GM23338 (cell line): ENCODE measurements around the gene CUBN.

Experiments used
- CREB1 ChIP-seq: fragments of 250-450 bp; sonication (Bioruptor Pico); IDR thresholded peaks from 2 replicates; pipeline ENCODE4 v1.5.0; 2020; ENCODE audit warnings: low read depth, mild to moderate bottlenecking, moderate library complexity
- EZH2 ChIP-seq: fragments of 200-600 bp; sonication (generic); IDR thresholded peaks from one replicate; pipeline ENCODE4 v1.8.0; 2017; ENCODE audit warnings: antibody characterized with exemption, mild to moderate bottlenecking, low read depth; ENCODE audit not compliant: unreplicated experiment
- EZH2phosphoT487 ChIP-seq: fragments of 200-600 bp; sonication (generic); IDR thresholded peaks from one replicate; pipeline ENCODE4 v1.8.1; 2018; ENCODE audit warnings: antibody characterized with exemption; ENCODE audit not compliant: unreplicated experiment
- POLR2AphosphoS5 ChIP-seq: IDR thresholded peaks from 2 replicates; pipeline ENCODE4 v1.6.1; 2016; ENCODE audit warnings: antibody characterized with exemption, low read depth
- TF ChIP-seq, protein P1 (sequence below), 2 experiments: fragments of 200-600 bp in 1 of 2; sonication (generic) in 1 of 2; conservative IDR thresholded peaks; 2 replicates each; pipeline versions ENCODE4 v1.5.1 to v1.6.1; 2016 to 2017; ENCODE audit warnings: antibody characterized with exemption in 2 of 2, low read depth in 2 of 2, mild to moderate bottlenecking in 2 of 2, moderate library complexity in 1 of 2
- TF ChIP-seq, protein P2 (sequence below): IDR thresholded peaks from one replicate; pipeline ENCODE4 v1.6.1; 2018; ENCODE audit warnings: antibody characterized with exemption; ENCODE audit not compliant: unreplicated experiment

DNA sequence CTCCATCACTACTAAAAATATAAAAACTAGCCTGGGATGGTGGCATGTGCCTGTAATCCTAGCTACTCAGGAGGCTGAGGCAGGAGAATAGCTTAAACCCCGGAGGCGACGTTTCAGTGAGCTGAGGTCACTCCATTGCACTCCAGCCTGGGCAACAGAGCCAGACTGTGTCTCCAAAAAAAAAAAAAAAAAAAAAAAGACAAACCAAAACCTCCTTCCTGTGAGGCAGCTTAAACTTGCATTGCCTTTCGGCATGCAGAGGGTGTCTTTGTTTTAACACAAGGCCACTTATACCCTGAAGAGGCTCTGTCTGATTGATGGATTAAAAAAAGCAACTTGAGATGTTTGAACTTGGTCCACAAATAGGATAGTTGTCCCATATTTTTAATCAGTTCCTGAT, 184.0 kb downstream of the CUBN start:
- TF ChIP-seq EZH2phosphoT487 (no peak), POLR2AphosphoS5 (no peak), EZH2 (no peak), CREB1 (CRISPR knock-in tag) (no peak)
- TF ChIP-seq, protein P1, sequence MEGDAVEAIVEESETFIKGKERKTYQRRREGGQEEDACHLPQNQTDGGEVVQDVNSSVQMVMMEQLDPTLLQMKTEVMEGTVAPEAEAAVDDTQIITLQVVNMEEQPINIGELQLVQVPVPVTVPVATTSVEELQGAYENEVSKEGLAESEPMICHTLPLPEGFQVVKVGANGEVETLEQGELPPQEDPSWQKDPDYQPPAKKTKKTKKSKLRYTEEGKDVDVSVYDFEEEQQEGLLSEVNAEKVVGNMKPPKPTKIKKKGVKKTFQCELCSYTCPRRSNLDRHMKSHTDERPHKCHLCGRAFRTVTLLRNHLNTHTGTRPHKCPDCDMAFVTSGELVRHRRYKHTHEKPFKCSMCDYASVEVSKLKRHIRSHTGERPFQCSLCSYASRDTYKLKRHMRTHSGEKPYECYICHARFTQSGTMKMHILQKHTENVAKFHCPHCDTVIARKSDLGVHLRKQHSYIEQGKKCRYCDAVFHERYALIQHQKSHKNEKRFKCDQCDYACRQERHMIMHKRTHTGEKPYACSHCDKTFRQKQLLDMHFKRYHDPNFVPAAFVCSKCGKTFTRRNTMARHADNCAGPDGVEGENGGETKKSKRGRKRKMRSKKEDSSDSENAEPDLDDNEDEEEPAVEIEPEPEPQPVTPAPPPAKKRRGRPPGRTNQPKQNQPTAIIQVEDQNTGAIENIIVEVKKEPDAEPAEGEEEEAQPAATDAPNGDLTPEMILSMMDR (conservative IDR thresholded peaks at IDR 0.05; ENCODE audit: low read depth in 2 of 2), result no peak
- TF ChIP-seq, protein P2, sequence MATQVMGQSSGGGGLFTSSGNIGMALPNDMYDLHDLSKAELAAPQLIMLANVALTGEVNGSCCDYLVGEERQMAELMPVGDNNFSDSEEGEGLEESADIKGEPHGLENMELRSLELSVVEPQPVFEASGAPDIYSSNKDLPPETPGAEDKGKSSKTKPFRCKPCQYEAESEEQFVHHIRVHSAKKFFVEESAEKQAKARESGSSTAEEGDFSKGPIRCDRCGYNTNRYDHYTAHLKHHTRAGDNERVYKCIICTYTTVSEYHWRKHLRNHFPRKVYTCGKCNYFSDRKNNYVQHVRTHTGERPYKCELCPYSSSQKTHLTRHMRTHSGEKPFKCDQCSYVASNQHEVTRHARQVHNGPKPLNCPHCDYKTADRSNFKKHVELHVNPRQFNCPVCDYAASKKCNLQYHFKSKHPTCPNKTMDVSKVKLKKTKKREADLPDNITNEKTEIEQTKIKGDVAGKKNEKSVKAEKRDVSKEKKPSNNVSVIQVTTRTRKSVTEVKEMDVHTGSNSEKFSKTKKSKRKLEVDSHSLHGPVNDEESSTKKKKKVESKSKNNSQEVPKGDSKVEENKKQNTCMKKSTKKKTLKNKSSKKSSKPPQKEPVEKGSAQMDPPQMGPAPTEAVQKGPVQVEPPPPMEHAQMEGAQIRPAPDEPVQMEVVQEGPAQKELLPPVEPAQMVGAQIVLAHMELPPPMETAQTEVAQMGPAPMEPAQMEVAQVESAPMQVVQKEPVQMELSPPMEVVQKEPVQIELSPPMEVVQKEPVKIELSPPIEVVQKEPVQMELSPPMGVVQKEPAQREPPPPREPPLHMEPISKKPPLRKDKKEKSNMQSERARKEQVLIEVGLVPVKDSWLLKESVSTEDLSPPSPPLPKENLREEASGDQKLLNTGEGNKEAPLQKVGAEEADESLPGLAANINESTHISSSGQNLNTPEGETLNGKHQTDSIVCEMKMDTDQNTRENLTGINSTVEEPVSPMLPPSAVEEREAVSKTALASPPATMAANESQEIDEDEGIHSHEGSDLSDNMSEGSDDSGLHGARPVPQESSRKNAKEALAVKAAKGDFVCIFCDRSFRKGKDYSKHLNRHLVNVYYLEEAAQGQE, result no peak
